Limb (tissue), 2 donors: ENCODE measurements around the gene LRRFIP2.
"Not testable (repeated sequence)": the region's sequence is repeated elsewhere in the genome, so short reads cannot be mapped to it uniquely, and the experiment has no call there.

Experiments
- DNase-seq, 2 donors: peaks; one replicate each; pipeline ENCODE4 v3.0.0-alpha.2; 2016; ENCODE audit errors: extremely low spot score in 2 of 2

The LRRFIP2 gene, protein sequence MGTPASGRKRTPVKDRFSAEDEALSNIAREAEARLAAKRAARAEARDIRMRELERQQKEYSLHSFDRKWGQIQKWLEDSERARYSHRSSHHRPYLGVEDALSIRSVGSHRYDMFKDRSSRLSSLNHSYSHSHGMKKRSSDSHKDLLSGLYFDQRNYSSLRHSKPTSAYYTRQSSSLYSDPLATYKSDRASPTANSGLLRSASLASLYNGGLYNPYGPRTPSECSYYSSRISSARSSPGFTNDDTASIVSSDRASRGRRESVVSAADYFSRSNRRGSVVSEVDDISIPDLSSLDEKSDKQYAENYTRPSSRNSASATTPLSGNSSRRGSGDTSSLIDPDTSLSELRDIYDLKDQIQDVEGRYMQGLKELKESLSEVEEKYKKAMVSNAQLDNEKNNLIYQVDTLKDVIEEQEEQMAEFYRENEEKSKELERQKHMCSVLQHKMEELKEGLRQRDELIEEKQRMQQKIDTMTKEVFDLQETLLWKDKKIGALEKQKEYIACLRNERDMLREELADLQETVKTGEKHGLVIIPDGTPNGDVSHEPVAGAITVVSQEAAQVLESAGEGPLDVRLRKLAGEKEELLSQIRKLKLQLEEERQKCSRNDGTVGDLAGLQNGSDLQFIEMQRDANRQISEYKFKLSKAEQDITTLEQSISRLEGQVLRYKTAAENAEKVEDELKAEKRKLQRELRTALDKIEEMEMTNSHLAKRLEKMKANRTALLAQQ

GRCh38 chr3:37174532-37175126 lies at the start of gene LRRFIP2:
Gene LRRFIP2, minus strand, starts transcription at chr3:37174582. Its CDS starts 25,599 bp downstream, at chr3:37148983.
- no peak for DNase-seq

GRCh38 chr3:37223576-37223975 lies 49.2 kb upstream of the LRRFIP2 start:
- DNase-seq, result no peak

- no peak for DNase-seq
These were observed 48.8 kb upstream of the LRRFIP2 start for GRCh38 chr3:37223141-37223558.

DNA sequence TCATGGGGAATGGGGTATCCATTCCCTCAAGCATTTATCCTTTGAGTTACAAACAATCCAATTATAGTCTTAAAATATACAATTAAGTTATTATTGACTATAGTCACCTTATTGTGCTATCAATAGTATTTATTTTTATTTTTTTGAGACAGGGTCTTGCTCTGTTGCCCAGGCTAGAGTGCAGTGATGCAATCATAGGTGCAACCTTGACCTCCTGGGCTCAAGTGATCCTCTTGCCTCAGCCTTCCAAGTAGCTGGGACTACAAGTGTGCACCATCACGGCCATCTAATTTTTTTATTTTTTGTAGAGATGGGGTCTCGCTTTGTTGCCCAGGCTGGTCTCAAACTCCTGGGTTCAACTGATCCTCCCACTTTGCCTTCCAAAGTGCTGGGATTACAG lies 48.2 kb upstream of the LRRFIP2 start:
- not testable (repeated sequence) for DNase-seq

- no peak for DNase-seq
These were observed 47.0 kb upstream of the LRRFIP2 start for GRCh38 chr3:37221407-37221806.

DNA sequence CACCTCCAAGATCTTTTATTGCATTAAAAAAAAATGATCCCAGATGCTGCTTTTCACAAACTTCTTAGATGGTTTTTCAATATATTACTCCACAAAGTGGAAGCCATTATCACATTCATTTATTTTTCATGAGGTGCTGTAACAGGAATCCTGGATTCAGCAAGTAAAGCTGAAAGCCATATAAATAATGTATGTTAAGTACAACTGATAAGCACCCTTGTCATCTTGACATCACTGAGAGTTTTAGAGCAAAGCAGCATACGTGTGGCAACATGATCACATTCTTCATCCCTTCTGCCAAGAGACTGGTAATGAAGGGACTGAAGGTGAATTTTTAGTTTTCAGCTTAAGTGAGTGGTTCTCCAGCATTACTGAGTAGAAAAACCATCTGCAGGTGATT lies 44.9 kb upstream of the LRRFIP2 start:
- no peak for DNase-seq

- DNase-seq, result no peak
These were observed 43.8 kb upstream of the LRRFIP2 start for GRCh38 chr3:37218206-37218605.

DNA sequence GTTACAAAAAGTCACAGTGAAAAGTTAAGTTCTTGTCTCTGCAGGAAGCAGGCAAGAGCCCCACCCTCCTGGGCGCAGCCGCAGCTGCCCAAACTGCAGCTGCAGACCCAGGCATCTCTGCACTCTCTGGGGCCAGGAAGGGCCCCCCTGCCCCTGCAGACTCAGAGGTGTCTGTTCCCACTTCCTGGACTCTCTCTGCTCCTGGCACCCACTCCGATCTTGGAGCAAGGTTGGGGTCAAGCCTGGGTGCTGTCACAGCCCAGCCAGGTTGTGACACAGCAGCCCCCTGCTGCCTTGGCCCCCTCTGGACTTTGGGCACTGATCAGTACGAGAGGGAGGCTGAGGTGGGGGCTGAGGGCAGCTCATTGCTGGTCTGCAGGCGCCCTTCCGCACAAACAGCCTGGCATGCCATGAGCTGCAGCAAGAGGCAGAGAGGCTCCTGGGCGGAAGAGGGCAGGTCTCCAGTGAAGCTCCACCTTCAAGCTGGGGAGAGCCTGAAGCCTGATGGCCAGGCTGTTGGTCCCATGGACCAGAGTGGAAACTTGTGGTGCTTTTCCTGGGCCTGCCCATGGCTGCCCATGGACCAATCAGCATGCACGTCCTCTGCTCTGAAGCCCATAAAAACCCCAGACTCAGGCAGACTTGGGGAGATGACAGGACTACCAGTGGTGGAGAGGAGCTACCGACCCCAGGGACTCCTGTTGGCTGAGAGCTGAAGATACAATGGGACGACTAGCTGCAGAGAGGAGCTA lies 42.9 kb upstream of the LRRFIP2 start:
- no peak for DNase-seq

DNA sequence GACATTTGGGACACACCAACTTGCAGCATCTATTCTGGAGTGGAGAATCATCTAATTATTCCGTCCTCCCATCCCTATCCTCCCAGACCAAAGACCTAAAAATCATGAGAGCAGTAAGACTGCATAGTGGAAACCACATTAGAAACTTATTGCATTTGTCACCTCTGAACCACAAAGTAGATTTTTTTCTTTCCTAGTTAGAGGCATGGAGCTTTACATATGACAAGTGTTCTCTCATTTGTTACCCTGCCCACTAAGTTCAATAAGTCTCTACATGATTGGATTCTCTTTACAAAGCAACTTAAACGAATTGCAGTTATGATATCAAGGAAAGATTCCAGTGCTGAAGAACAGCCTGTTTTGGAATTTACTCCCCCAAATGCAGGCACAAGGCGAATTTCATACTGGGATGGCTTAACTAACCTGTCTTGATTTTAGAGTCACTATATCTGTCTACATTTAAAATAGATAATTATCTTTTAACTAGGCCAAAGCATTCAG lies 42.3 kb upstream of the LRRFIP2 start:
- no peak for DNase-seq

- DNase-seq, result no peak
These were observed 39.7 kb upstream of the LRRFIP2 start for GRCh38 chr3:37214076-37214475.

DNA sequence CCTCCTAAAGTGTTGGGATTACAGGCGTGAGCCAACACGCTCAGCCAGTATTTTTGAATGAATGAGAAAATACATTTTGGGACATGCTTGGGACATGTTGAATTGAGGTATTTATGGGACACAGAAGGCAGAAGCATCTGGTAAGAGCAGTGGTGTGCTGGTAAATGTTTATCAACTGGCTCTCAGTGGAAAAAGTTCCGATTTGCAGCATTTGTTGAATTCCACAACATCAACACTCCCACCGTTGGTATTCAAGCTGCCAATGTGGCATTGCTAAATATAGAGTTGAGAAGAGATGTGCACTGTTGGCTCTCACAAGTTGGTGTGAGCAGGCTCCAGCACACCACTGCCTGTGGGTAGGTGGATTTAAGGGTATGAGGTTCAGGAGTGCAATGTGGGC lies 35.8 kb upstream of the LRRFIP2 start:
- no peak for DNase-seq

DNA sequence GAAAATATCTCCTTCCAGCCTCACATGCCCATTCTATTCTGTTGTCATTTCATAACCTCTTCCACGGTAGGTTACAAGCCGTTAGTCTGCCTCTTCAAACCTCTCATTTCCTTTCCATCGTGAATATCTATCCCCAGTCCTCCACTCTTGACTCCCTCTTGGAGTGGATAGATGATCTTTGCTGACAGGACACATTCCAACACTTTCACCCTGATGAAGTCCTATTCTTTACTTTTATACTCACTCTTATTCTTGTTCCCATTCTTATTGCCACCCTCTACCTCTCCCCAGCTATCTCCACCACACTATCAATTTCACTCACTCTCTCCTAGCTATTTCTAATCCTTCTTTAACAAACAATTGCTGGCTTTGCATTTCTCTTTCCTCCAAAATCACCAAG lies 34.2 kb upstream of the LRRFIP2 start:
- not testable (repeated sequence) for DNase-seq

DNA sequence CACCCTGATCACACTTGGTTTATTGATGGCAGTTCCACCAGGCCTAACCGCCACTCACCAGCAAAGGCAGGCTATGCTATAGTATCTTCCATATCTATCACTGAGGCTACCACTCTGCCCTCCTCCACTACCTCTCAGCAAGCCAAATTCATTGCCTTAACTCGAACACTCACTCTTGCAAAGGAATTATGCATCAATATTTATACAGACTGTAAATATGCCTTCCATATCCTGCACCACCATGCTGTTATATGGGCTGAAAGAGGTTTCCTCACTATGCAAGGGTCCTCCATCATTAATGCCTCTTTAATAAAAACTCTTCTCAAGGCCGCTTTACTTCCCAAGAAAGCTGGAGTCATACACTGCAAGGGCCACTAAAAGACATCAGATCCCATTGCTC lies 33.6 kb upstream of the LRRFIP2 start:
- DNase-seq, result not testable (repeated sequence)

DNA sequence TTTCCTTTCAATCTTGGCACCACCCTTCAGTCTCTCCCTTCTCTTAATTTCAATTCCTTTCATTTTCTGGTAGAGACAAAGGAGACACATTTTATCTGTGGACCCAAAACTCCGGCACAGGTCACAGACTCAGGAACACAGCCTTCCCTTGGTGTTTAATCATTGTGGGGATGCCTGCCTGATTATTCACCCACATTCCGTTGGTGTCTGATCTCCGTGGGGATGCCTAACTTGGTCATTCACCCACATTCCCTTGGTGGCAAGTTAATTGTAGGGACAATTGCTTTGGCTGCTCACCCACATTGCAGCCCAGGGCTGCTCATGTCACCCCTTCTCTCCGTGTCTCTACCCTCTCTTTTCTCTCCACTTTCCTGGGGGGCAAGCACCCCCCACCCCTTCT lies 31.7 kb upstream of the LRRFIP2 start:
- not testable (repeated sequence) for DNase-seq

GRCh38 chr3:37204314-37204713 lies 29.9 kb upstream of the LRRFIP2 start:
- DNase-seq, result no peak

DNA sequence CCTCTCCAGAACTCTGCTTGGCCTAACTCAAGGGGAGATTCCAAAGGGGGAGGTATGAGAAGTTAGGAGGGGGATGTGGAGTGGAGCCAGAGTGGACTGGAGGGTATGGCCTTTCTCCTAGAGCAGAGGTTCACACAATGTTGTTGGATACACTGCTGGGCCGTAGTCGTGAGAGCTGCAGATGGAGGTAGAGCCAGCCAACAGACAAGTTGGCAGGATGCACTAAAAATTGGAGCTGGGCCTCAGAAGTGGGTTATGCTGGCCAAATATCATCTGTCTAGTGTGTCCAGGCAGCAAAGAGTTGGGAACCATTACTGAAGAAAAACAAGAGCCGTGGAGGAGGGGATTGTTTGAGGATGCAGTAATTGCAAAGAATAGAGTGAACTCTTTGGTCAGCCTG lies 27.7 kb upstream of the LRRFIP2 start:
- no peak for DNase-seq

GRCh38 chr3:37200141-37200540 lies 25.8 kb upstream of the LRRFIP2 start:
- no peak for DNase-seq

GRCh38 chr3:37198996-37199395 lies 24.6 kb upstream of the LRRFIP2 start:
- DNase-seq, result no peak

- no peak for DNase-seq
These were observed 24.2 kb upstream of the LRRFIP2 start for GRCh38 chr3:37198547-37198946.

DNA sequence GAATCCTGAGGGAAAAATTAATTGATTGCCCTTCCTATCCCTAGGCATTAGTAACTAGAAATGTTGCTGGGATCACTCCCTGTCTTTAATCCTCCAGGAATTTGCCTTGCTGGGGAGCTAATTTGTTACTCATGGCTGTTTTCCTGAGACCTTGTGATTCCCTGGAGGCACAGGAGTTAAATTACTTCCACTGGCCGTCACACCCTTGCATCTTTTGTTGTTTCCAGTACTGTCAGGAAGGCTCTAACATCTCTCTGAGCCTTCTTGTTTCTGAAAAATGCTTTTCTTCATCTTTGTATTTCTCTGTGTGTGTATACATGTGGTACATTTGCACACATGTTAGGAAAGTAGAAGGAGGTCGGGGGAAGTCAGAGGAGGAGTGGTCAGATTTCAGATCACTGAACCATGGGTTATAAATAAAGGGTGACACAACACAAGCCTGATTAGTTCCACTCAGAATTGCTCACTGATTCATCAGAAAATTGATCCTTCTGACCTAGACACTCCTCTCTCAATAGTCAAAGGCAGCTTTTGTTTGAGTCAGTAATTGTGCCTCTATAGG lies 23.5 kb upstream of the LRRFIP2 start:
- DNase-seq, result no peak

DNA sequence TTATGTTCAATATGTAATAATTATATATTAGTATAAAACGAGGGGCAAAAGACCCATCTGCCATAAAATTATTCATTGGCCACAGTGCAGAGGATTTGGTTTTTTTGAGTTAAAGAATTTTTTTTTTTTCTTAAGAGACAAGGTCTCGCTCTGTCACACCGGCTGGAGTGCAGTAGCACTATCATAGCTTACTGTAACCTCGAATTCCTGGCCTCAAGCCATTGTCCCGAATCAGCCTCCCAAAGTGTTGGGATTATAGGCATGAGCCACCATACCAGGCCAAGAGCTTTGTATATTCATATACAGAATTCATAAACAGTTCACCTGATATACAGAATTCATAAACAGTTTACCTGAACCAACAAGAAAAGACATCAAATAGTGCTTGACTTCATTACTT lies 20.2 kb upstream of the LRRFIP2 start:
- no peak for DNase-seq
